ENCODE results near the gene SEC62.

DNA sequence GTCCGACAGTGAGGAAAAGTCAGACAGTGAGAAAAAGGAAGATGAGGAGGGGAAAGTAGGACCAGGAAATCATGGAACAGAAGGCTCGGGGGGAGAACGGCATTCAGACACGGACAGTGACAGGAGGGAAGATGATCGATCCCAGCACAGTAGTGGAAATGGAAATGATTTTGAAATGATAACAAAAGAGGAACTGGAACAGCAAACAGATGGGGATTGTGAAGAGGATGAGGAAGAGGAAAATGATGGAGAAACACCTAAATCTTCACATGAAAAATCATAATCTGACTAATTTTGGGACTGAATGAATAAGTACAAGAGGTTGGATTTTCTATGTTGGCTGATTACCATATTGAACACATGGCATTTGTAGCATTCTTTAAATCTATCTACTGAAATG, 26.2 kb downstream of the SEC62 start:
- TF ChIP-seq, protein P1, sequence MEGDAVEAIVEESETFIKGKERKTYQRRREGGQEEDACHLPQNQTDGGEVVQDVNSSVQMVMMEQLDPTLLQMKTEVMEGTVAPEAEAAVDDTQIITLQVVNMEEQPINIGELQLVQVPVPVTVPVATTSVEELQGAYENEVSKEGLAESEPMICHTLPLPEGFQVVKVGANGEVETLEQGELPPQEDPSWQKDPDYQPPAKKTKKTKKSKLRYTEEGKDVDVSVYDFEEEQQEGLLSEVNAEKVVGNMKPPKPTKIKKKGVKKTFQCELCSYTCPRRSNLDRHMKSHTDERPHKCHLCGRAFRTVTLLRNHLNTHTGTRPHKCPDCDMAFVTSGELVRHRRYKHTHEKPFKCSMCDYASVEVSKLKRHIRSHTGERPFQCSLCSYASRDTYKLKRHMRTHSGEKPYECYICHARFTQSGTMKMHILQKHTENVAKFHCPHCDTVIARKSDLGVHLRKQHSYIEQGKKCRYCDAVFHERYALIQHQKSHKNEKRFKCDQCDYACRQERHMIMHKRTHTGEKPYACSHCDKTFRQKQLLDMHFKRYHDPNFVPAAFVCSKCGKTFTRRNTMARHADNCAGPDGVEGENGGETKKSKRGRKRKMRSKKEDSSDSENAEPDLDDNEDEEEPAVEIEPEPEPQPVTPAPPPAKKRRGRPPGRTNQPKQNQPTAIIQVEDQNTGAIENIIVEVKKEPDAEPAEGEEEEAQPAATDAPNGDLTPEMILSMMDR (conservative IDR thresholded peaks at IDR 0.05; ENCODE audit: low read depth in 2 of 2) = no peak
- TF ChIP-seq EZH2phosphoT487 (IDR thresholded peaks at IDR 0.05; ENCODE audit: unreplicated experiment) = no peak
- no peak for TF ChIP-seq EZH2 (IDR thresholded peaks at IDR 0.05; ENCODE audit: low read depth, unreplicated experiment)
- TF ChIP-seq, protein P2, sequence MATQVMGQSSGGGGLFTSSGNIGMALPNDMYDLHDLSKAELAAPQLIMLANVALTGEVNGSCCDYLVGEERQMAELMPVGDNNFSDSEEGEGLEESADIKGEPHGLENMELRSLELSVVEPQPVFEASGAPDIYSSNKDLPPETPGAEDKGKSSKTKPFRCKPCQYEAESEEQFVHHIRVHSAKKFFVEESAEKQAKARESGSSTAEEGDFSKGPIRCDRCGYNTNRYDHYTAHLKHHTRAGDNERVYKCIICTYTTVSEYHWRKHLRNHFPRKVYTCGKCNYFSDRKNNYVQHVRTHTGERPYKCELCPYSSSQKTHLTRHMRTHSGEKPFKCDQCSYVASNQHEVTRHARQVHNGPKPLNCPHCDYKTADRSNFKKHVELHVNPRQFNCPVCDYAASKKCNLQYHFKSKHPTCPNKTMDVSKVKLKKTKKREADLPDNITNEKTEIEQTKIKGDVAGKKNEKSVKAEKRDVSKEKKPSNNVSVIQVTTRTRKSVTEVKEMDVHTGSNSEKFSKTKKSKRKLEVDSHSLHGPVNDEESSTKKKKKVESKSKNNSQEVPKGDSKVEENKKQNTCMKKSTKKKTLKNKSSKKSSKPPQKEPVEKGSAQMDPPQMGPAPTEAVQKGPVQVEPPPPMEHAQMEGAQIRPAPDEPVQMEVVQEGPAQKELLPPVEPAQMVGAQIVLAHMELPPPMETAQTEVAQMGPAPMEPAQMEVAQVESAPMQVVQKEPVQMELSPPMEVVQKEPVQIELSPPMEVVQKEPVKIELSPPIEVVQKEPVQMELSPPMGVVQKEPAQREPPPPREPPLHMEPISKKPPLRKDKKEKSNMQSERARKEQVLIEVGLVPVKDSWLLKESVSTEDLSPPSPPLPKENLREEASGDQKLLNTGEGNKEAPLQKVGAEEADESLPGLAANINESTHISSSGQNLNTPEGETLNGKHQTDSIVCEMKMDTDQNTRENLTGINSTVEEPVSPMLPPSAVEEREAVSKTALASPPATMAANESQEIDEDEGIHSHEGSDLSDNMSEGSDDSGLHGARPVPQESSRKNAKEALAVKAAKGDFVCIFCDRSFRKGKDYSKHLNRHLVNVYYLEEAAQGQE (IDR thresholded peaks at IDR 0.05; ENCODE audit: unreplicated experiment) = no peak
- TF ChIP-seq POLR2AphosphoS5 (IDR thresholded peaks at IDR 0.05; ENCODE audit: low read depth) = no peak

Data from GM23338 (cell line).